HG03571 (cell line): ENCODE results near the gene MTRF1L.
"Not testable (repeated sequence)": the region's sequence is repeated elsewhere in the genome, so short reads cannot be mapped to it uniquely, and the experiment has no call there.

Source experiments
- ATAC-seq: cut with Tn5 transposase; IDR thresholded peaks from one replicate; pipeline ENCODE4 v1.9.1; 2021; ENCODE audit not compliant: unreplicated experiment

The MTRF1L gene

DNA sequence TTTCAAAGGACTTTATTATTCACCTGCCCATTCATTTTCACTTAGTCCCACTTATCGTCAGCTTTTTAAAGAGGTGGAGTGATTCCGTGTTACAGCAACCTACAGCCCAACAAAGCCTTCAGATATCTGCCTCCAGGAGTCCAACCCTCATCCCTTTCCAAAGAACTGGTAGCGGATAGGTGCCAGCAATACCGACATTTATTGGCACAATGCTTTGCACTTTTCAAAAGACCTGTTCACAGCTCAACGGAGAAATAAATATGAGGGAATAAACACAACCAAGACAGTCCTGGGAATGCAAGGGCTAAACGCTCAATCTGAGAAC lies 819 bp upstream of the MTRF1L start:
- ATAC-seq: no peak

- ATAC-seq: peak; percentile 20
Observed at GRCh38 chr6:153001767-153002612, 519 bp downstream of the MTRF1L start.

DNA sequence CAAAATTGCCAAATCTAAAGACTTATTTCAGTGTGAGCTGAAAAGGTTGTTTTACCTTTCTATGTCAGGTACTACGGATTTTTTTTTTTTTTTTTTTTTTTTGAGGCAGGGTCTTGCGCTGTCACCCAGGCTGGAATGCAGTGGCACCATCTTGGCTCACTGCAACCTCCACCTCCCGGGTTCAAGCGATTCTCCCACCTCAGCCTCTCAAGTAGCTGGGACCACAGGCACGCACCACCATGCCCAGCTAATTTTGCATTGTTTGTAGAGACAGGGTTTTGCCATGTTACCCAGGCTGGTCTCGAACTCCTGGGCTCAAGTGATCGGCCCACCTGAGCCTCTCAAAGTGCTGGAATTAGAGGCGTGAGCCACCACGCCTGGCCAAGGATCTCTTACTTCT lies 1.7 kb downstream of the MTRF1L start:
- ATAC-seq: not testable (repeated sequence)

DNA sequence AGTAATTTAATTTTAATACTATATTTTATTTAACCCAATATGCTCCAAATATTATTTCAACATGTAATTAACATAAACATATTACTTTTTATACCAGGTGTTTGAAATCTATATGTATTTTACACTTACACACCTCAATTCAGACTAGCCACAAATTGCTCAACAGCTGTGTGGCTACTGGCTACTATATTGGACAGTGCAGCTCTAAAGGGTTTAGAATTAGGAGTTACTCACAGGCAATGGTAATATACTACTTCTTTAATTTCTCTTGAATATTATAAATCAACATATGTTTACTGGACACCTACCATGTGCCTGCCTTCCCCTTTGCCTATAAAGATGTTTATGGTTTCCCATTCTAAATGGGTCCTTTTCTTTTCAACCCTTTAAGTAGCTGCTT lies 2.3 kb downstream of the MTRF1L start:
- no peak for ATAC-seq

DNA sequence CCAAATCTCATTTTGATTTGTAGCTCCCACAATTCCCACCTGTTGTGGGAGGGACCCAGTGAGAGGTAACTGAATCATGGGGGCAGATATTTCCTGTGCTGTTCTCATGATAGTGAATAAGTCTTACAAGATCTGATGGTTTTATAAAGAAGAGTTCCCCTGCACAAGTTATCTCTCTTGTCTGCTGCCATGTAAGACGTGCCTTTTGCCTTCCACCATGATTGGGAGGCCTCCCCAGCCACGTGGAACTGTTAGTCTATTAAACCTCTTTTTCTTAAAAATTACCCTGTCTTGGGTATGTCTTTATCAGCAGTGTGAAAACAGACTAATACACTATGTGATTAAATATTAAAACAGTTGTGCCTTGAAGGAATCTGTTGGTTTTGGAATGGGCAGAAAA lies 3.0 kb downstream of the MTRF1L start:
- ATAC-seq: not testable (repeated sequence)

DNA sequence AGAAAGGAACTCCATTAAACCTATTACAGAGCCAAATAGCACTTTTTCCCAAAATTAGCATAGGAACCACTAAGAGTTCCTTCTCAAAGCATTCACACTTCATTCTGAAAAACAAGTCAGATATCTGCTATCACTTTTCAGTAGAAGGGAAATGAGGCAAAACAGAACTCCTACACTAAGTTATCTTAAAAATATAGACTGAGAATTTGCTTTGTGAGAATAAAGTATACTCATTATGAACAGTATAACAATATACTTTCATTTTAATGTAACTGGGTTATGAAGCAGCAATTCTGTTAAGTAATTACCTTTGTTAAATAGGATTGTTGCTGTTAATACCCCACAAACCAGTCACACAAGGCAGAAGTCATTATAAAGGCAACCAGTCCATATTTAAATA lies 8.7 kb downstream of the MTRF1L start:
- no peak for ATAC-seq

GRCh38 chr6:152993431-152993830 lies 9.1 kb downstream of the MTRF1L start:
- no peak for ATAC-seq

DNA sequence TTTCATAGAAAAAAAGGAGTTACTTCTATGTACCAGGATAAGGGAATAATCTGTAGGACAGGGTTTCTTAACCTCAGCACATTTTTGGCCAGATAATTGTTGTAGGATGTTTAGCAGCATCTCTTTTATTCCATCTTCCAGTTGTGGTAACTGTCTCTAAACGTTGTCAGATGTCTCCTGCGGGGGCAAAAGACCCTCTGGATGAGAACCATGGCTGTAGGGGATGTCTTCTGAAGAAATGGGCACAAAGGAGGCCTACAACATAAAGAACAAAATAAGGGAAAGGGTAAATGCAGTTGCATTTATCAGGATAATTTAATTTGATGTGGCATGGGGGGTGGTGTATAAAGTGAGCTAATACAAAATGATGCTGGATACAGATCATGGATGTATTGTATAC lies 15.5 kb downstream of the MTRF1L start:
- ATAC-seq: no peak

DNA sequence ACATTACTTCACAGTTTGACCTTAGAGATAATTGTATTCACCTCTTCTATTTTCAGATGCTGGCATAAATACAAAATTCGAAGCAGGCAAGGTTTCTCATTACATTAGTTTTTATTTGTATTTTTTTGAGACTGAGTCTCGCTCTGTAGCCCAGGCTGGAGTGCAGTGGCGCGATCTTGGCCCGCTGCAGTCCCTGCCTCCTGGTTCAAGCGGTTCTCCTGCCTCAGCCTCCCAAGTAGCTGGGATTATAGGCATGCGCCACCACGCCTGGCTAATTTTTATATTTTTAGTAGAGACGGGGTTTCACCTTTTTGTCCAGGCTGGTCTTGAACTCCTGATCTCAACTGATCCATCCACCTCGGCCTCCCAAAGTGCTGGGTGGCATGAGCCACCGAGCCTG lies 17.2 kb downstream of the MTRF1L start:
- not testable (repeated sequence) for ATAC-seq

- ATAC-seq: peak; percentile 23
Observed at GRCh38 chr6:152984513-152984872, 18.0 kb downstream of the MTRF1L start.

GRCh38 chr6:152983637-152984512 lies 18.6 kb downstream of the MTRF1L start:
- peak; percentile 10 for ATAC-seq

DNA sequence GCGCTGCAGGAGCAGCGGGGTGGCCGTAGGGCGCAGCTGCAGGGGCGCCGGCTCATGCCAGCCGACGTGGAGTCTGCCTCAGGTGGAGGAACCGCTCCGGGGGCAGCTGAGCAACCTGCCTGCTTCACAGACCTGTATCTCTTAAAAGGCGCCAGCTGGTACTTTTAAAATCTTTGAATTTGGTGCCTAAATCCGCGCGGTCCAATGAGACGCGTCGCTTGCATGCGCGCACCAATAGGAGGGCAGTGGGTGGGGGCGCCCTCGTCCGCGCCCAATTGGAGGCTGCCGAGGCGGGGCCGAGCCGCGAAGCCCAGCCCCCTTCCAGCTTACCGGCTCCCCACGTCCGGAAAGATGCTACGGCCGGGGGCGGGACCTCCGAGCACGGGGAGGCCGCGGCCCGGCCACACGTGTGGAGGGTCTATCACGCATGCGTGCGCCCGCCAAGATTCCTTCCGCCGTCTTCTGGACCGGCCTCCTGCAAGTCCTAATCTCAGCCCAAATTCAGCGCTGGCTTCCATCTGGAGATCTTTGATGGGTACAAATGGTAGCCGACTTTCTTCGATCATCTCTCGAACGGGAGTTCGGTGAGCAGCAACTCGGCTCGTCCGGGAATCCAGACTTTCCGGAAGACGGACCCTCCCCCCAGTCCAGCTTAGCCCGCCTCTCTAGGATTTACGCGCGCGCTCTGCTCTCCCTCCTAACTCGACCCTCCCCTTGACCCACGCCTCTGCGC lies 19.4 kb downstream of the MTRF1L start, which contains the start of gene FBXO5:
Gene FBXO5 (minus strand): TSS at position 138 of the 733 bp plus-strand sequence. CDS start 82 bp downstream, at position 56.
- peak; percentile 83 for ATAC-seq

- peak; percentile 1 for ATAC-seq
Observed at GRCh38 chr6:152981989-152982903, 20.3 kb downstream of the MTRF1L start.

DNA sequence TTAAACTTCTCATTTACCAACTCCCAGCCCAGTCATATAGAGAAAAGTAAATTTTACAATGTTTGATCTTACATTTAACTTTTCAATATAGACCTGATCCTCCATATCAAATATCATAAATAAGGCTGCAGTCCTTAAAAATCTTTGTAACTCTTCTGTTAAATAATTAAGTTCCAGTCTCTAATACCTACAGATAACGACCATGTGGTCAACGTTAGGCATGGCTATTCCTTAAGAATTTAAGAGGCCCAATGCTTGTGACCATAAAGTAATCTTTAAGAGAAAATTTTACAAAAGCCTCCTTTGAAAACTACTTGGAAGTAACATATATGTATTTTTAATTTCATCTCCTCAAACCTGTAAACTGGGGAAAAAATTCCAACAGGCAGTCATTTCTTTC lies 21.3 kb downstream of the MTRF1L start:
- ATAC-seq: no peak

DNA sequence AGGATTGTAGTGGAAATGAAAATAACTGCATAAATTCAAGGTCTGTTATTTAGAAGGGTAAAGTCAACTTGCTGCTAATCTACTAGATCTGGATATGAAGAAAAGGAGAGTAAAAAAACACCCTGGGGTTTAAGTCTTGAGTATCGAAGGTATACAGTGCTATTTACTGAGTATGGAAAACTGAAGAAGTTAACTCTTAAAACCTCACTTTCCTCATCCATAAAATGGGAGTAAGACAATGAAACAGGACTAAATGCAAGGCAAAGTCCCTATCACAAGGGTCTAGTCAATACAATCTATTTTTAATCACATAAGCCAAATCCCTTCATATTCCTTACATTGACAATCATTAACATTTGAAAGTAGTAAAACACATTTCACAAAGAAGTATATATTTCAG lies 21.9 kb downstream of the MTRF1L start:
- ATAC-seq: no peak

- no peak for ATAC-seq
Observed at GRCh38 chr6:152979116-152979515, 23.4 kb downstream of the MTRF1L start.

DNA sequence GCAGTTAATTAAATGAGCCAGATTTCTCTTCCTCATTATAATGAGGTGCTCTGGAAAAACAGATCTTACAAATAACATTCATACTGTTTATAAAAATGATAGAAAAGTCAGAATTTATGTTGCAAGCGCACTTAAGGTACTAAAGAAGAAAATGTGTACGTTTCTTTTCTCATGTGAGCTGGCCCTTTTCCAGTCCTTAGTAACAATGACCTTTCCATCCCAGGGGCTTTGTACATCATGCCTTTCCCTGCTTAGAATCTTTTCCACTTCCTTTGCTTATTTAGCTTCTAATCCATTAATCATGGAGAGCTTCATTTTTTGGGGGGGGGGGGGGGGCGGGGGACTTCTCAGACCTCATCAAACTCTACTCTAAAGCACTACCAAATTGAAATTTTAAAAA lies 24.5 kb downstream of the MTRF1L start:
- no peak for ATAC-seq

GRCh38 chr6:152977556-152977955 lies 25.0 kb downstream of the MTRF1L start:
- no peak for ATAC-seq

GRCh38 chr6:152976749-152977148 lies 25.8 kb downstream of the MTRF1L start:
- ATAC-seq: no peak

- no peak for ATAC-seq
Observed at GRCh38 chr6:152975204-152975915, 27.1 kb downstream of the MTRF1L start.
